MM.1S (cell line): Measurements from ENCODE around the gene NEXN.

Experiments used
- CTCF ChIP-seq: fragments of 300-600 bp; sonication (generic); IDR thresholded peaks from 2 replicates; pipeline ENCODE4 v1.5.1; 2016; ENCODE audit warnings: antibody characterized with exemption, low read length, mixed read lengths
- EZH2 ChIP-seq: fragments of 300-600 bp; sonication (generic); optimal IDR thresholded peaks from 2 replicates; pipeline ENCODE3; 2017; ENCODE audit warnings: low read depth, mild to moderate bottlenecking, antibody characterized with exemption, low read length, mixed read lengths
- EZH2phosphoT487 ChIP-seq: fragments of 300-600 bp; sonication (generic); IDR thresholded peaks from 2 replicates; pipeline ENCODE4 v1.6.1; 2018; ENCODE audit warnings: antibody characterized with exemption, low read length

- TF ChIP-seq CTCF: no peak
- no peak for TF ChIP-seq EZH2phosphoT487
- no peak for TF ChIP-seq EZH2
Observed at GRCh38 chr1:77905603-77906002, 17.2 kb downstream of the NEXN start.
